Right renal pelvis (tissue), 4 donors: Measurements from ENCODE around the gene GATAD2A. TPM values are rescaled to one million over a fixed set of nuclear protein-coding genes. Genes with fewer than 3 reads are reported as not detected.

Source experiments
- DNase-seq, 4 donors: peaks; one replicate each; pipeline ENCODE4 v3.0.0-alpha.2; 2013; ENCODE audit warnings: low read depth in 4 of 4, low spot score in 3 of 4, missing footprints in 1 of 4
- polyA plus RNA-seq, 4 donors: library from polyadenylated mRNA; unstranded; fragments of 120-200 nt; gene quantifications; one replicate each; pipeline ENCODE4 v1.2.1, GENCODE V29; 2013; ENCODE audit not compliant: insufficient read length in 4 of 4

The GATAD2A gene
- polyA plus RNA-seq, 4 donors, result 45.6 to 51.0 (median 49.8) TPM

GRCh38 chr19:19420570-19421298 lies 15.3 kb downstream of the GATAD2A start:
- no peak for DNase-seq

DNA sequence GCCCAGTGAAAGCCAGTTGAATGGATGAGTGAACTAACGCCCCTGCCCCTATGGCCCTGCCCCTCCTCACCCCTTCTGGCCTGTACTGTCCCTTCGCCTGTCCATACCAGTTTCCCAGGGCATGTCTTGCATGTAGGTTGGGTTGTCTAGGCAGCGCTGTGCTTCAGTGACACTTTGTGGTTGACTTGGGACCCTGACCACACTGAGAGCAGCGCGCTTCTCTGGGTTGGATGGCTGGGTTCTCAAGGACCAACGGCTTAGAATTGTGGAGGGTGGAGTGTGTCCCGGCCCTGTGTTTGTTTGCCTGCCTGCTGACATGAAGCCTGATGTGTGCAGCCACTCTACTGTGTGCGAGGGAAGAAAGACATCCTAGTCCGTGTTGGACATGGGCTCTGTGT lies 15.8 kb downstream of the GATAD2A start:
- DNase-seq, result no peak

DNA sequence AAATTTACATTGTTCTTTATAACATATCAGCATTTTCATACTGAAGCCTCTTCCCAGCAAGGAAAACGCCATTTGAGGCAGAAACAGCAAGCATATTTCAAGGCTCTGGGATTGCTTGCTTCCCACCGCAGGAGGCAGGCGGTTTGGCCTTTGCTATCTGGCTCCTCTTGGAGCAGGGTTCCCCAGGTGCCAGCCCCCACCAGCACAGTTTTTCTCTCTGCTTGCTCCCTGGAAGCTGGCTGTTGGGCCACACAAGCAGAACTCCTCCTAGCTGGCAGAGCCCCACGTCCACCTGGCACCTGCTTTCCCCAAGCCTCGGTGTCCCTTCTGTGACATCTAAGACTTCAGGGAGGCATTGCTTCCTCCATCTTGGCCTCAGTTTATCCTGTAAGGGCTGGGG lies 16.7 kb downstream of the GATAD2A start:
- DNase-seq, result no peak

- DNase-seq, result no peak
Measured at GRCh38 chr19:19423322-19423721, 17.8 kb downstream of the GATAD2A start.

- no peak for DNase-seq
Measured at GRCh38 chr19:19425170-19425875, 19.8 kb downstream of the GATAD2A start.

- no peak for DNase-seq
Measured at GRCh38 chr19:19426216-19426615, 20.7 kb downstream of the GATAD2A start.

GRCh38 chr19:19426799-19427198 lies 21.3 kb downstream of the GATAD2A start:
- DNase-seq, result no peak

DNA sequence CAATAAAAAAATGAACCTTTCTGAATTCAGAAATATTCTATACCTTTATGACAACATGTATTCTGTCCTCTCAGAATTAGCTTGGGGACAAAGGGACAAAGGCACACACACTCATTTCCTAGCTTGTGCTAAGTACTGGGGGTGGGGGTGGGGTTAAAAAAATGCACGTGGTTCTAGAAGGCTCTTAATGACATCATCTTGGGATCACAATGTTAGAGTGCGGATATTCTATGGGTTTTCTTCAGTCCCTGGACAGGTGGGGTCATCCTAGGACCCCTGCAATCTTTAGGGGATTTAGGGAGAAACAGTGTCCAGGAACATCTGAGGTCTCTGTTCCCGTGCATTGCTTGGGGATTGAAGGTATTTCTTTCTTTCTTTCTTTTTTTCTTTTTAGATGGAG lies 21.8 kb downstream of the GATAD2A start:
- DNase-seq, result no peak

DNA sequence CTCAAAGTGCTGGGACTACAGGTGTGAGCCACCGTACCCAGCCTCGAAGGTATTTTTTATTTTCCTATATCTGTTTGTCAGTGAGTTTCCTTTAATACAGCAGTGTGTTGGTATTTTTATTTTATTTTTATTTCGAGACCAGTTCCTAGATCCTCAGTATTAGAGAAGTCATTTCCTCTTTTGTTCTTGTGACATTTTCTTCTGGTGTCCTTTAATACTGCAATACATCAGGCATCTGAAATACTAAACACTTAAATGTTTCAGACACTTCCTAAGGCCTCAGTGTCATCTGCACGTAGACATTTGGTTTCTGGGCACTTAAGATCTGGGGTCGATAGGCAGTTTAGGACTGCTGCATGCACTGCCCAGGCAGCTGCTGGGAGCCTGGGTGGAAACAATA lies 22.5 kb downstream of the GATAD2A start:
- no peak for DNase-seq

- DNase-seq, result no peak
Measured at GRCh38 chr19:19428746-19429145, 23.3 kb downstream of the GATAD2A start.

- DNase-seq, result no peak
Measured at GRCh38 chr19:19429361-19429760, 23.9 kb downstream of the GATAD2A start.

DNA sequence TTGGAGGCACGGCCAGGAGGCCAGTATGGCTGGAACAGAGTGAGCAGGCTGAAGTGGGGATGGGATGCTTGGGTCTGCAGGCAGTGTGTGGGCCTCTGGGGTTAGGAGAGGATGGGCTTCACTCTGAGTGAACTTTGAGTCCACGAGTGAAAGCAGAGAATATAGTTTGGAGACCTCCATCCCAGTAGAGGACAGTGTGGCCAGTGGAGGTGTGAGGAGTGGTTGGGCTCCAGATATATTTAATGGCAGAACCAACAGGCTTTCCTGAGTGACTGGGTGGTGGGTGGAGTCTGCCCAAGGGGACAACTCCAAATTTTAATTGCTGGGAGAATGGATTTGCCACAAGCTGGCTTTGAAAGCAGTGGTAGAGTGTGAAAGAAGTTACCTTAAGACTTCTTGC lies 27.3 kb downstream of the GATAD2A start:
- DNase-seq, result no peak

- no peak for DNase-seq
Measured at GRCh38 chr19:19433666-19434213, 28.3 kb downstream of the GATAD2A start.

- DNase-seq, result no peak
Measured at GRCh38 chr19:19434483-19435045, 29.1 kb downstream of the GATAD2A start.

GRCh38 chr19:19436137-19436691 lies 30.7 kb downstream of the GATAD2A start:
- DNase-seq, result no peak

GRCh38 chr19:19438366-19439175 lies 33.1 kb downstream of the GATAD2A start:
- no peak for DNase-seq

- no peak for DNase-seq
Measured at GRCh38 chr19:19439176-19439482, 33.7 kb downstream of the GATAD2A start.

- DNase-seq, result no peak
Measured at GRCh38 chr19:19443283-19443682, 37.8 kb downstream of the GATAD2A start.

DNA sequence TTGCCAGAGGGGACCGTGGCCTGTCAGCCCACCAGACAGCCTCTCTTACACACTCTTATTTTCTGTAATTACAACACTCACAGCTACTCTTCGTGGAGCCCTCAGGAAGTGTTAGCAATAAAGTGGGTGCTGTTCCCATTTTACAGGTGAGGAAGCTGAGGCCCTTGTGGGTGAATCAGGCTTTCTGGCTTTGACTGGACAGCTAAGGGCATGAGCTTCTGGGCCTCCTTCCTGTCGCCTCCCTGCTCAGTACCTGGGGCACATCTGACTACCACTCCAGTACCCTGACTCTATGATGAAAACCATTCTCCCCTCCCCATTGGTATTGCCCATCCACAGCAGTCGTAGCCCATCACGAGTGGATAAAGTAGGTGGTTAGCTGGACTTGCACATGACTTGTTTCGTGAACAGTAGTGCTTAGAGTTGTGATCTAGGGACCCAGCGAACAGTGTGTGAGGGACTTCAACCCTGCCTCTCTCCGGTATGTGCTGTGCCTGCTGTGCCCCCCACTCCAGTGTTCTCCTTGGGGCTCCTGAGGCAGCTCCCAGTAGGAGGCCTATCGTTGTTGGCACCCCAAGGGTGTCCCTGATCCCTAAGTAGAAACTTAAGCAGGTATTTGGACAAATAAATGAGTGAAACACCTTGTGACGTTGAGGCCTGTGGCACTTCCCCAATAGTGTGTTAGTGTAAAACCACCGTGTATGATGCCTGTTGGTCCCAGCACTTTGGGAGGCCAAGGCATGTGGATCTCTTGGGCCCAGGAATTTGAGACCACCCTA lies 38.6 kb downstream of the GATAD2A start:
- no peak for DNase-seq

GRCh38 chr19:19444681-19445155 lies 39.2 kb downstream of the GATAD2A start:
- DNase-seq, result no peak
